Mucosa of gallbladder (tissue), 1 donor: ENCODE results near the gene ECEL1. TPM values are rescaled to one million over a fixed set of nuclear protein-coding genes. Genes with fewer than 3 reads are reported as not detected.

ENCODE experiments used
- DNase-seq: peaks from one replicate; pipeline ENCODE4 v3.0.0-alpha.2; 2020; ENCODE audit warnings: low spot score
- total RNA-seq: library from RNA; stranded (reverse); gene quantifications from one replicate; pipeline ENCODE4 v1.2.1, GENCODE V29; 2021
- donor health status: DM: no; HTN: no; CAD: no.

The ECEL1 gene
- total RNA-seq, 1 donor from 2014 or later = 0.35 TPM

GRCh38 chr2:232483923-232484627, 3.6 kb downstream of the ECEL1 start:
- no peak for DNase-seq

GRCh38 chr2:232483311-232483922, 4.2 kb downstream of the ECEL1 start:
- DNase-seq = no peak

GRCh38 chr2:232482301-232483238, 5.1 kb downstream of the ECEL1 start:
- DNase-seq = no peak

- DNase-seq = no peak
Observed at GRCh38 chr2:232481322-232482140, 6.1 kb downstream of the ECEL1 start.

GRCh38 chr2:232480201-232481190, 7.1 kb downstream of the ECEL1 start:
- no peak for DNase-seq

- no peak for DNase-seq
Observed at GRCh38 chr2:232479341-232480200, 8.1 kb downstream of the ECEL1 start.

- DNase-seq = no peak
Observed at GRCh38 chr2:232478571-232479340, 8.9 kb downstream of the ECEL1 start.

- no peak for DNase-seq
Observed at GRCh38 chr2:232477751-232478510, 9.7 kb downstream of the ECEL1 start.

- no peak for DNase-seq
Observed at GRCh38 chr2:232476791-232477190, 10.8 kb downstream of the ECEL1 start.

GRCh38 chr2:232476045-232476444, 11.6 kb downstream of the ECEL1 start:
- DNase-seq = no peak

- DNase-seq = no peak
Observed at GRCh38 chr2:232473467-232473890, 14.2 kb downstream of the ECEL1 start.

- DNase-seq = no peak
Observed at GRCh38 chr2:232466221-232466620, 21.4 kb downstream of the ECEL1 start.

- DNase-seq = no peak
Observed at GRCh38 chr2:232465061-232465460, 22.6 kb downstream of the ECEL1 start.

GRCh38 chr2:232464544-232464885, 23.1 kb downstream of the ECEL1 start:
- DNase-seq = no peak

- no peak for DNase-seq
Observed at GRCh38 chr2:232463701-232464543, 23.7 kb downstream of the ECEL1 start.

GRCh38 chr2:232460171-232460570, 27.5 kb downstream of the ECEL1 start:
- DNase-seq = no peak
